ENCODE measurements around the gene PLA2G6. TPM values are rescaled to one million over a fixed set of nuclear protein-coding genes. Genes with fewer than 3 reads are reported as not detected.

Gene PLA2G6
- total RNA-seq (ENCODE audit: low replicate concordance) = 10.7 and 33.2 TPM in 2 replicates

GRCh38 chr22:38181453-38182200 lies at the start of gene PLA2G6:
PLA2G6 (minus strand) TSS chr22:38181830; CDS start chr22:38169426, 12,404 bp downstream.

GRCh38 chr22:38201711-38202436 lies 20.2 kb upstream of the PLA2G6 start, which contains the start of gene MAFF:
MAFF (plus strand) TSS chr22:38201994; CDS start chr22:38213854, 11,860 bp downstream.

GRCh38 chr22:38110008-38110862 lies 71.4 kb downstream of the PLA2G6 start, which contains the start of gene BAIAP2L2:
BAIAP2L2 (minus strand) TSS chr22:38110684; CDS start chr22:38110525, 159 bp downstream.

GRCh38 chr22:38083931-38084631 lies 97.5 kb downstream of the PLA2G6 start, which contains the start of gene SLC16A8:
SLC16A8 (minus strand) TSS chr22:38084184; CDS start chr22:38082873, 1,311 bp downstream.

Other genes starting within 250 kb of the PLA2G6 start
- 0.15 and 0.35 TPM in 2 replicates for gene C22orf23, start 228.2 kb downstream of the PLA2G6 start, total RNA-seq (ENCODE audit: low replicate concordance)
- 106 and 108 TPM in 2 replicates for gene POLR2F, start 228.1 kb downstream of the PLA2G6 start, total RNA-seq (ENCODE audit: low replicate concordance)
- not detected in 2 replicates for gene SOX10, start 197.3 kb downstream of the PLA2G6 start, total RNA-seq (ENCODE audit: low replicate concordance)
- gene PICK1, start 124.4 kb downstream of the PLA2G6 start, total RNA-seq (ENCODE audit: low replicate concordance) = 12.1 and 15.7 TPM in 2 replicates
- gene SLC16A8, start 97.6 kb downstream of the PLA2G6 start, total RNA-seq (ENCODE audit: low replicate concordance) = 0.15 and 0.47 TPM in 2 replicates
- 0.45 and 1.1 TPM in 2 replicates for gene BAIAP2L2, start 71.1 kb downstream of the PLA2G6 start, total RNA-seq (ENCODE audit: low replicate concordance)
- 17.0 and 21.9 TPM in 2 replicates for gene MAFF, start 20.2 kb upstream of the PLA2G6 start, total RNA-seq (ENCODE audit: low replicate concordance)
- gene TMEM184B, start 91.2 kb upstream of the PLA2G6 start, total RNA-seq (ENCODE audit: low replicate concordance) = 12.5 and 26.3 TPM in 2 replicates
- gene CSNK1E, start 135.6 kb upstream of the PLA2G6 start, total RNA-seq (ENCODE audit: low replicate concordance) = 80.6 and 122 TPM in 2 replicates